UCSD-AML1 (cell line): ENCODE results near the gene SSBP3.

Source experiments
- DNase-seq: peaks from one replicate; lab custom pipeline; 2025; ENCODE audit not compliant: unreplicated experiment; lab: John Stamatoyannopoulos, UW

Gene SSBP3

GRCh38 chr1:54331843-54332463 lies 74.2 kb downstream of the SSBP3 start:
- no peak for DNase-seq

GRCh38 chr1:54331091-54331772 lies 75.0 kb downstream of the SSBP3 start:
- no peak for DNase-seq

GRCh38 chr1:54329312-54330003 lies 76.7 kb downstream of the SSBP3 start:
- no peak for DNase-seq

- no peak for DNase-seq
These were observed 78.0 kb downstream of the SSBP3 start for GRCh38 chr1:54328066-54328636.

- DNase-seq, result no peak
These were observed 78.7 kb downstream of the SSBP3 start for GRCh38 chr1:54327386-54328065.

- no peak for DNase-seq
These were observed 79.4 kb downstream of the SSBP3 start for GRCh38 chr1:54326543-54327385.

GRCh38 chr1:54325703-54326461 lies 80.3 kb downstream of the SSBP3 start:
- DNase-seq, result no peak

- DNase-seq, result no peak
These were observed 80.9 kb downstream of the SSBP3 start for GRCh38 chr1:54325284-54325683.

- no peak for DNase-seq
These were observed 81.7 kb downstream of the SSBP3 start for GRCh38 chr1:54324251-54325140.

- DNase-seq, result no peak
These were observed 82.3 kb downstream of the SSBP3 start for GRCh38 chr1:54323921-54324250.

- no peak for DNase-seq
These were observed 82.9 kb downstream of the SSBP3 start for GRCh38 chr1:54323324-54323739.

- no peak for DNase-seq
These were observed 87.9 kb downstream of the SSBP3 start for GRCh38 chr1:54318246-54318814.

GRCh38 chr1:54317084-54317483 lies 89.1 kb downstream of the SSBP3 start:
- no peak for DNase-seq

GRCh38 chr1:54315099-54315498 lies 91.1 kb downstream of the SSBP3 start:
- DNase-seq, result no peak

GRCh38 chr1:54314696-54315095 lies 91.5 kb downstream of the SSBP3 start:
- no peak for DNase-seq

GRCh38 chr1:54312796-54313316 lies 93.3 kb downstream of the SSBP3 start:
- DNase-seq, result peak; percentile 36

GRCh38 chr1:54311506-54311905 lies 94.7 kb downstream of the SSBP3 start:
- no peak for DNase-seq
